HG03103 (cell line): ENCODE results near the gene PIP4K2B.

Source experiments
- ATAC-seq: cut with Tn5 transposase; IDR thresholded peaks from one replicate; pipeline ENCODE4 v1.9.1; 2021; ENCODE audit warnings: low read depth; ENCODE audit not compliant: unreplicated experiment

PIP4K2B gene

GRCh38 chr17:38746004-38746848 is 53.1 kb downstream of the PIP4K2B start:
- no peak for ATAC-seq

- no peak for ATAC-seq
These were observed 53.8 kb downstream of the PIP4K2B start for GRCh38 chr17:38745545-38745944.

GRCh38 chr17:38743556-38744171 is 55.7 kb downstream of the PIP4K2B start:
- ATAC-seq, result no peak

- no peak for ATAC-seq
These were observed 56.7 kb downstream of the PIP4K2B start for GRCh38 chr17:38742411-38743308.

- ATAC-seq, result no peak
These were observed 57.4 kb downstream of the PIP4K2B start for GRCh38 chr17:38741921-38742410.

GRCh38 chr17:38741461-38741860 is 57.9 kb downstream of the PIP4K2B start:
- no peak for ATAC-seq

- no peak for ATAC-seq
These were observed 58.5 kb downstream of the PIP4K2B start for GRCh38 chr17:38740806-38741205.

- no peak for ATAC-seq
These were observed 59.3 kb downstream of the PIP4K2B start for GRCh38 chr17:38740044-38740443.

GRCh38 chr17:38739305-38739704 is 60.1 kb downstream of the PIP4K2B start:
- ATAC-seq, result no peak

GRCh38 chr17:38738686-38739085 is 60.7 kb downstream of the PIP4K2B start:
- ATAC-seq, result no peak

GRCh38 chr17:38738007-38738662 is 61.2 kb downstream of the PIP4K2B start:
- ATAC-seq, result no peak

GRCh38 chr17:38735161-38735997 is 64.0 kb downstream of the PIP4K2B start:
- ATAC-seq, result no peak

GRCh38 chr17:38733982-38734973 is 65.1 kb downstream of the PIP4K2B start:
- ATAC-seq, result no peak

GRCh38 chr17:38733282-38733981 is 65.9 kb downstream of the PIP4K2B start:
- ATAC-seq, result no peak

GRCh38 chr17:38732376-38733281 is 66.7 kb downstream of the PIP4K2B start:
- no peak for ATAC-seq

GRCh38 chr17:38731526-38732294 is 67.6 kb downstream of the PIP4K2B start:
- no peak for ATAC-seq
